HG03139 (cell line): ENCODE measurements around the gene SGPL1.
A peak's percentile ranks its signal among the peaks of the same experiment; 100 is the strongest.

Experiments
- ATAC-seq: cut with Tn5 transposase; IDR thresholded peaks from one replicate; pipeline ENCODE4 v1.9.1; 2021; ENCODE audit not compliant: unreplicated experiment

The SGPL1 gene

GRCh38 chr10:70880077-70880534 lies 64.4 kb downstream of the SGPL1 start:
- ATAC-seq, result peak; percentile 65

DNA sequence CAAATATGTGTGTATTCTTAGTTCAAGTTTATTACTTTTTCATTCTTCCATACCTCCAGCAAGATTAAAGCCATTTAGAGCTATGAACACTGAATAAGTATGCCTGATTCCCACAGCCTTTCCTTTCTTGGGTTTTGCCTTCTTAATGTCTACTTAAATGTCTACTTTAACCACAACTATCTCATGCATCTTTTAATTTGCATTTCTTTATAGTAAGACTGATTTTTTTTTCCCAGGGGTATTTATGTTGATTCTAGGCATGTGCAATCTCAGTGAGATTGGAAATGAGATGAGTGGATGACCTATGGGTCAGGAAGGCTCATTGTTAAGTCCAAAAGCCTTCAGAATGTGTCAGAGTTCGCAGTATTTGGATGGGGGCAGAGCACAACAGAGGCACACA lies 69.0 kb downstream of the SGPL1 start:
- ATAC-seq, result no peak

DNA sequence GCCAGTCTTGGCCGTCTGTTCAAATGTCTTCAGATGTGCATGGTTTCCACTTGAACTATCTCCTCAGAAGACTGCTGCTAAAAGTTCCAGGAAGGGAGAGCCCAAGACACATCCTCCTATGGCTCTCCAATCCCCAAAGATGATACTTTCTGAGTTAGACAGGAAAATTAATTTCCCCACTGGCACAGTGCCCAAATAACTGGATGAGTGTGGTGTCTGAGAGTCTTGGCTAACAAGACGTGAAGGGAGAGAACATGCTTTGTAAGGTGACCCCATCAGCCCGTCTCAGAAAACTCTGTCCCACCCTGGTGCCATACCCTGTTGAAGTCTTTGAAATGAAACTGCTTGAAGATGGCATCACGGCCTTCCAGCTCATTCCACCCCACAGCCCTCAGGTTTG lies 69.7 kb downstream of the SGPL1 start:
- ATAC-seq, result no peak

DNA sequence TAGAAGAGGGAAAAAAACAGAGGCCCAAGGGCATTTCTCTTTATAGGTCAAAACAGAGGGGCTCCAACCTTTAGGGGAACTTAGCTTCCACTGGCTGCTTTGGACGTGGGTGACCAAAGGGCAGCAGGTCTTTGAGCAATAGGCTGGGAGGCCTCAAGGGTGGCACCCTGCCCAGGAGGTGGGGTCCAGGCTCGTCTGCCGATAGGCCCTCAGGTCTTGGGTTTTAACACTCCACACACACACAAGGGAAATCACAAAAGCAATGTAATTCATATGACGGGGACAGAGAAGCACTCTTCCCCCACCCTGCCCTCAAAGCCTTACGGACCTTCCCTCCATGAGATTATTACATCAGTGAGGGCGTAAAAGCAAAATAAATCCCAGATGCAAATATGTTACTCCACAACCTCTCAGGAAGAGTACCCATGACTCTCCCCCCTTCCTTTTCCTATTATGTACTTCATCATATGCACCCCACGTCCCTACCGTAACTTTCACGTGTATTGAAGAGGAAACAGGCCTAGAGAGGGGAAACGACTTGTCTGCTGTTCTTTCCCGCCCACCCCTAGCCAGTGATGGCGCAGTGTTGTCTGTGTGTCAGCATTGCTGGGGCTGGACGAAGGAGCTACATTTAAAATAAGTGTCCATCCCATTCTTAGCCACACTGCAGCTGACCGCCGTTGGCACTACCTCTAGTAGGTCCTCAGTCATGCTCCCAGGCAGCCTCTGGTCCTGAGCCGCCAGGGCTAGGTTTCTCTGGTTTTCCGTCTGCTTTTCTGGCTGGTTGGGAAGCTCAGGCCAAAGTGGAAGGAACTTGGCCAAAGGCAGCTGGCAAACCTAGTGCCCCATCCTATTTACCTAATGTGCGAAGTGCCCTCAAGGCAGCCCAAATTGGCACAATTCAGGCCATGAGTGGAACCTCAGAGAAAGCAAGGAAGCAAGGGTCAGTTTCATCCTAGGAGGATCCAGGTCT lies 70.5 kb downstream of the SGPL1 start:
- ATAC-seq, result no peak

GRCh38 chr10:70886921-70887665 lies 71.3 kb downstream of the SGPL1 start:
- ATAC-seq, result no peak

GRCh38 chr10:70887804-70888800 lies 72.4 kb downstream of the SGPL1 start, which contains the start of gene PCBD1:
Gene PCBD1, minus strand, starts transcription at chr10:70888565. Its CDS starts 32 bp downstream, at chr10:70888533.
- ATAC-seq, result peak; percentile 63

GRCh38 chr10:70889291-70889690 lies 73.5 kb downstream of the SGPL1 start:
- no peak for ATAC-seq

DNA sequence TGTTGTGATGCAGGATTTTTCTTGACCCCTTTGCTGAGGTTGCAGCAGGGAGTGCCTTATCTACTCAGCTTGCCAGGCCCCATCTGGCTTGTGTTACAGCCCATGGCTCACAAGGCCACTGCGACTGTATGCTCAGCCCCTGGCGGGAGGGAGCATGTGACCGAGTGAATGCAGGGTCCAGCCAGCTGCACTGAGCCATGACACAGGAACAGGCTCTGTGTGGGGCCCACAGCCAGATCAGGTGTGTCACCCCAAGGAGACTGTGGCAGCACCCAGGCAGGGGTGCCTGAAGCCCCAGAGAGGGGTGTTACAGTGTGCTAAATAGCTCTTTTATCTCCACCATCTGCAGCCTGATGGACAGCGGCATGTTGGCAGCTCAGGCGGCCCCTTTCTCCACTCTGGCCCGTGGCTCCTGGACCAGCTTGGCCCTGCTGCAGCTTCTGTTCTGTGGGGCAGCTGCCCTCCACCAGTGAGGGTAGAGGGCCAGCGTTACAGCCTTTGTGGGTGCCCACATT lies 75.2 kb downstream of the SGPL1 start:
- ATAC-seq, result no peak

- ATAC-seq, result no peak
Observed at GRCh38 chr10:70891627-70892026, 75.9 kb downstream of the SGPL1 start.

GRCh38 chr10:70892631-70893030 lies 76.9 kb downstream of the SGPL1 start:
- no peak for ATAC-seq

- no peak for ATAC-seq
Observed at GRCh38 chr10:70893227-70894006, 77.7 kb downstream of the SGPL1 start.

DNA sequence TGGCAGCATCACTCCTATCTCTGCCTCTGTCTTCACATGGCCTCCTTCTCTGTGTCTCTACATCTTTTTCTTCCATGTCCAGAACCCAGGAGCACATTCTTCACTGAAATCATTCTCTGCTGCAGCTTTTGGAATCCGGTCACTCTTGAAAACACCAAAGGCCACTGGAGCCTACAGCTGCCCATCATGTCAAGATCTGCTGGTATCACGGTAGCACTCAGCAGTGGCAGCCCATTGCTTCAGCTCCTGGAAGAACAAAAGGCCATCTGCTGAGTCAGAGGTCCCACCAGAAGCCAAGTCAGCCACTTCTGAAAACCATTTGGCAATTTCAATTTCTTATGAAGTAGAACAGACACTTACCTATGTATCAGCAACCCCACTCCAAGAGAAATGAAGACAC lies 78.7 kb downstream of the SGPL1 start:
- ATAC-seq, result no peak

DNA sequence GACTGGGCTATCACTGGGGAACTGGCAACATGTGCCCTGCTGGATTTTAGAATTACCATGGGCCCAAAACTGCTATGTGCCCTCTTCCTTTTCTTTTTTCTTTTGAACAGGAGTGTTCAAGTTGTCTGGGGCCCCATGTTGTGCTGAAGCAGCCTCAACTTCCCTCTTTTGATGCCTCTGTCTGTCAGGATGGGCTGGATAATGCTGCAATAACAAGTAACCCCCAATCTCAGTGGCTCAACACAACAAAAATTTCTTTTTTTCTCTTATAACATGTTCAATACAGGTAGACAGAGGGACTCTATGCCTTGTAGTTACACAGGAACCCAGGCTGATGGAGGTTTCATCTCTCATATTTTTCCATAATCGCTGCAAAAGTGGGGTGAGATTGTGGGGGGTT lies 80.8 kb downstream of the SGPL1 start:
- no peak for ATAC-seq

GRCh38 chr10:70898687-70899086 lies 82.9 kb downstream of the SGPL1 start:
- ATAC-seq, result no peak

DNA sequence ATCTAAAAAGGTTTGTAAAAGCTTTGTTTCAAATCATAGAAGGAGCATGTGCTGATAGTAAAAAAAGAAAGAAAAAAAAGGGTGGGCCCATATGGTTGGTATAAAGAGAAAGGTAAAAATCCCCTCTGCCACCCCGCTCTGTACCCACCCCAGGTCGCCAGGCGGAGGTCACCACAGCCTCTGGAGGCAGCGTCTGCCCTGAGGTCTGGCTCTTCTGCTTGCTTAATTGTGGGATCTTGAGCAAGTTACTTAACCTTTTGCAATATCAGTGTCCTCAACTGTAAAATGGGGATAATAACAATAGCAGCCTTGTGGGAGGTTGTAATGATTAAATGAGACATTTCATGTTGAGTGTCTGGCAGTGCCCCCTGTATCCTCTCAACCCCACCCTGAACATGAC lies 83.3 kb downstream of the SGPL1 start:
- ATAC-seq, result no peak

DNA sequence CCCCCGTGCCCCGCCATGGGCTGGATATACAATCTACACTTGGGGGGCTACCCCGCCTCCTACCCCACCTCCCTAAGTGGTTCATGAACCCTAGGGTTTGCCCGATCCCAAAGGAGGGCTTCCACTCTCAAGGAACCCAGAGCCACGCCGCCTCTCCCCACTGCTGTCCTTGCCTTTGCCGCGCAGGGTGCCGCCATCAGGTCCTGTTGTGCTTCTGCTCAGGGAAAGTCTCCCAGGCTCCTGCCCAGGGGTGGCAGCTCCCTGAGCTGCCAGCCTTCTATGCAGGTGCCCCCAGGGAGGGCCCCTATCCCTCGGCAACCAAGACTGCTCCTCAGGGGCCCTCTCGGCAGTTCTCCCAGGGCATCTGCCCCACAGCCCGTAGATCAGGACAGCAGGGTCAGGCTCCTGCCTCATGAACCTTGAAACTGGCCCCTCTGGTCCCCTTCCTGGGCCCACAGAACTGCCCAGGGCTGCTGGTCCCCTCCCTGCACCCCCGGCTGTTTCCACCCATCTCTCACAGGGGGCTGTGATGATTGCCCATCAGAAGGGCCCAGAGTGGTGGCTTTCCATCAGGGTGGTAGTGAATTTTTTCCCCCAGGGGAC lies 85.6 kb downstream of the SGPL1 start:
- ATAC-seq, result no peak

DNA sequence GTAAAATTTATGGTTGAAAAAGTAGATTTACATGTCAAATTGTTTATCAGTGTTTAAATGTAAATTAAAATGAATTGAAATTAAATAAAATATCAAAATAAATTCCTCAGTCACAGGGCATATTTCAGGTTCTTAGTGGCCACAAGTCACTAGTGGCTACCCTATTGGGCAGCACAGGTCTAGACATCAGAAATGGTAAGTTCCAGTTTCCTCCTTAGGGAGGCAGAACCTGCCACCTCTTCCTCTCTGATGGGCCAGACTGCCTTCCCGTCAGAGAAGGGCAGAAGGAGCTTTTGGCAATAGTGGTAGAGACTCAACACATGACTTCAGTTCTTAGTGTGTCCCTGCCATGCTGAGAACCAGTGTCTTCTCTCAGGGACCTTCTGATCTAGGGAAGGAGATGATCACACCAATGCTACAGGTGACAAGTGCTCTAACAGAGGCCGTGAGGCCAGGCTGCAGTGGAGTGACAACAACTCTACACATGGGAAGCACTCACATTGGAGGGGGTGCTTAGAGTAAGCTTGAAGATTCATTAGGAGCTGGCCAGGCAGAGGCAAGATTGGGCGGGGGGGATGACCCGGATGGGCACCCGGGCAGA lies 87.0 kb downstream of the SGPL1 start:
- ATAC-seq, result no peak

- no peak for ATAC-seq
Observed at GRCh38 chr10:70903262-70903921, 87.6 kb downstream of the SGPL1 start.
